Measurements from ENCODE around the gene PIK3AP1.
A peak's percentile ranks its signal among the peaks of the same experiment; 100 is the strongest.
"Not testable (repeated sequence)": the region's sequence is repeated elsewhere in the genome, so short reads cannot be mapped to it uniquely, and the experiment has no call there.

PIK3AP1 gene

DNA sequence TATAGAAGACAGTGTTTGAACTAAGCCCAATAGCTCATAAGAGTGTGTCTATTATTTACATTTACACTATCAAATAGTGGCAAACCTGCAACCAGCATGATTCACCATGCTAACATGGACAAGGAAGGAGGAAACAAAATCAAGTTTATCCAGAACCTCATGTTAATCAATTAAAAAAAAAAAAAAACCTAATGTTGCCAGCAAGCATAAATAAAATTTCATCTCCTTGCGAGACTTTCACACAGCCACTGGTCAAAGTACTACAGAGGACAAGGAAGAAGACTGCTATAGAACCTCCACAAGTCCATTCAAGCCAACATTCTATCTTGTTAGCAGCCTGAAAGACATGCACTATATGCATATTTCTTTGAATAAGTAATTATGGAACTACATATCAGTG is 143.2 kb downstream of the PIK3AP1 start:
- DNase-seq (ENCODE audit: low spot score) = no peak

DNA sequence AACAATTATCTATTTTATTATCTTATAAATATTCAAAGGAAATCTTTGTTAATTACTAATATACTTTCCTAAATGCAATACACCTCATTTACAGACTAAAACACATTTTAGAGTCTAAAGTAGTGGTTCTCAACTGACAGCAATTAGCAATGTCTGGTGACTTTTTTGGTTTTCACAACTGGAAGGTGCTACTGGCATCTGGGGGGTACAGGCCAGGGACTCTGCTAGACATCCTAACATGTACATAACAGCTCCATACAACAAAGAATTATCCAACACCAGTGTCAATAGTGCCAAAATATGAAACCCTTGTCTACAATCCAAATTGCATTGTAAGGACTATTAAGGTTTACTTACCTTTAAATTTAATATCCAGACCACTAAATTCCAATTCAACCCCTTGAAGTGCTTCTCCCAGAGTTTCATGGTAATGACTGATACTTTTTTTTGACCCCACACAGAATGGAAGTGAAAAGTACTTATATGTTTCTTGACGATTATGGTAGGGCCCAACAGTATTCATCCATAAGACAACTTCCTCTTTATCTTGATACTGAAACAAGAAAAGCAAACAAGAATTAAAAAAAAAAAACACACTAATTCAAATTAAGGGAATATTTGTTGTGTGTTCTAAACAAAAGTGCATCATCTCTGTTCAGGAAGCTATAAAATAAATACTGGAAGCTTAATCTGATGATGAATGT is 143.9 kb downstream of the PIK3AP1 start:
- DNase-seq (ENCODE audit: low spot score) = no peak

DNA sequence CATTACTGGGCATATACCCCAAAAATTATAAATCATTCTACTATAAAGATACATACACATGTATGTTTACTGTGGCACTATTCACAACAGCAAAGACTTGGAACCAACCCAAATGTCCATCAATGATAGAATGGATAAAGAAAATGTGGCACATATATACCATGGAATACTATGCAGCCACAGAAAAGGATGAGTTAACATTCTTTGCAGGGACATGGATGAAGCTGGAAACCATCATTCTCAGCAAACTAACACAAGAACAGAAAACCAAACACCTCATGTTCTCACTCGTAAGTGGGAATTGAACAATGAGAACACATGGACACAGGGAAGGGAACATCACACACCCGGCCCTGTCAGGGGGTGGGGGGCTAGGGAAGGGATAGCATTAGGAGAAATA is 145.8 kb downstream of the PIK3AP1 start:
- DNase-seq (ENCODE audit: low spot score) = not testable (repeated sequence)

DNA sequence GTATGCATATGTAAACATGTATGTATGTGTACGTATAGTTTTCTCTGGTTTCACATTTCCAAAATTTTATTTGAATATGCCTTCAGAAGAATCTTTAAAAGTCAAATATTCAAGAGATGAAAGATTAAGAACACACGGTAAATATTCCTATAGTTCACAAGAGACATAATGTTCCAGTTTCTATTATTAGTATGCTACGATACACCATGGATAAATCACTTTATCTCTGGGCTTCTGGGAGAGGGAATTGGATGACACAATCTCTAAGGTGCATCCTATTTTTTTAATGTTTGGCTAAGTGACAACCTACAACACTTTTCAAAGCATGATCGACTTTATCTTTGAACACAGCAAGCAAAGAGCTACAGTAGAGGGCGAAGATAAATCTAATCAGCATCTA is 147.3 kb downstream of the PIK3AP1 start:
- DNase-seq (ENCODE audit: low spot score) = no peak

DNA sequence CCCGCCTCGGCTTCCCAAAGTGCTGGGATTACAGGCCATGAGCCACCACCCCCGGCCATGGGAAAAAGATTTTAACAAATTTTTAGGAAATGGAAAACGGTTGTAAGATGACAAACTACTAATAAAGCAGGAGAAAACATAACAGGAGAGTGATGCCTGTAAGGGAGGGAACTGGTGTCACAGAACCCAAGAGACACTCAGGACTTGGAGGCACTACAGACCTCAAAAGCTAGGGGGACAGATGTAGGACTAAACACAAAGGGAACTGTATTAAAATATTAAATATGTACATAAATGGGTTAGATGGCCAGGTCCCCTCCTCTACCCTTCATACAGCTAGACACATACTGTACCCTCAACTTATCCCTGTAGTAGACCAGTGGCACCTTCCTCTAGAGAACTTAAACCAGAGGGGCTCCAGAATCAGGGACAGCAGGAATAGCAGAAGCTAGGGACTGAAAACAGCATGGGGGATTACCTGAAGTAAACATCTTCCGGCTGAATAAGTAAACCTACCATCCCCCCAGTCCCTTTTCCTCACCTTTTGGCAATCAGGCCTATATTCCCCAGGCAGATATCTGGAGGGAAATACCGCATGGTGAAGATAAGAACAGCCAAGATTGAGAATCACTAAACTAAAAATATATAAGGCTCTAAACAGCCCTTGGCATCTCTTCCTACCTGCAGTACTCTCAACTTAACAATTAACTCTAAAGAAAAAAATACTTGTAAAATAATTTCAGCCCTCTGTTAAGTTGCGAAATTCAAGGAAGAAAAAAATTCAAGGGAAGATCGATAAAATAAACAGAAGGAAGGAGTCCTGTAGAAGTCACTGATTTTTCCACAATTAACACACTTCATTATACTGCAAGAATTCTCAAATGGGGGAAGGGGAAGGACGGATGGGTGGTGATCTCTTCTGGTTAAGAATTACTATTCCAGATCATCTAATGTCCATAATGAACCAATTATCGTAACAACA is 149.0 kb downstream of the PIK3AP1 start:
- DNase-seq (ENCODE audit: low spot score) = no peak

DNA sequence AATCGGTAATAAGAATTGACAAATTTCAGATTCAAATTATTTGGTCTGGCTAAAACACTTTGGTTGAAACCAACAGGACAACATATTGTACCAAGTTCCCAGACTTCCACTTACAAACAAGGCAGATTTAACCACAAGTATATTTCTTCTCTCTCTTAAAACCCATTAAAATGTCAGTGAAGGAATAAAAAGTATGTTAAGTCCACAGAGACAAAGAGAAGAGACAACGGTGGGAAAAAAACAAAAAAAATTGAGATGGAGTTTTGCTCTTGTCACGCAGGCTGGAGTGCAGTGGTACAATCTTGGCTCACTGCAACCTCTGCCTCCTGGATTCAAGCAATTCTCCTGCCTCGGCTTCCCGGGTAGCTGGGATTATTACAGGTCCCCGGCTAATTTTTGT is 149.8 kb downstream of the PIK3AP1 start:
- DNase-seq (ENCODE audit: low spot score) = no peak

DNA sequence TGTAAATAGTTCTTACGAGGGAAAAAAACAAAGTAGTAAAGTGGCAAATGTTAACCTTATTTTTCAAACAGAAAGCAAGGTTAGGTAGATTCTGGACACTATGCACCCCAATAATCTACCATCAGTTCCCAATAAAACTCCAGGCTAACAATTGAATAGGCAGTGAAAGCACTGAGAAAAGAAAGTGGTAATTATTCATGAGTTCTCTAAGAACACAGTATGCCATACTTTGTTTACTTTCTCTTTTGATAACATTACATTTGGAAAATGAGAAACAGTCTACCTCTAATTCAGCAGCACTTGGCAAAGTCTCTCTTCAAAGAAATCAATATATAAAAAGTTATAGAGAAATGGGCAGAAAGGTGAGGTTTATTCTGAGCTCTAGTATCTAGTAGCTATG is 151.9 kb downstream of the PIK3AP1 start:
- DNase-seq (ENCODE audit: low spot score) = no peak

DNA sequence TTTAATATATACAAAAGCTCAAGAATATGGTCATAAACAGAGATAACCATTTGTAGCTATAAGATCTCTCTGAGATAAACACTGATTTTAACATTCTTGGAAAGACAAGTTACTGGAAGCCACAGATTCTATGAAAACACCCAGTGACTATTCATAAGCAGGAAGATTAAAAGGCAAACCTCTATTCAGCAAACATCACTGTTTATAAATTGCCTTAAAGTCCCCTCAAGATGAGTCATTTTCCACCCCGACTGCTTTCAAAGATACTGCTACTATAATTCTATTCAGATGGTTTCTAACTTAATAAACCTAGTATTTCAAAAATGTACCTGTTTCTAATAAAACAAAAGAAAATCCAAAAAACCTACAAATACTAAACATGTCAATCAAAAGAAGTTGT is 154.5 kb downstream of the PIK3AP1 start:
- DNase-seq (ENCODE audit: low spot score) = peak; percentile 50

DNA sequence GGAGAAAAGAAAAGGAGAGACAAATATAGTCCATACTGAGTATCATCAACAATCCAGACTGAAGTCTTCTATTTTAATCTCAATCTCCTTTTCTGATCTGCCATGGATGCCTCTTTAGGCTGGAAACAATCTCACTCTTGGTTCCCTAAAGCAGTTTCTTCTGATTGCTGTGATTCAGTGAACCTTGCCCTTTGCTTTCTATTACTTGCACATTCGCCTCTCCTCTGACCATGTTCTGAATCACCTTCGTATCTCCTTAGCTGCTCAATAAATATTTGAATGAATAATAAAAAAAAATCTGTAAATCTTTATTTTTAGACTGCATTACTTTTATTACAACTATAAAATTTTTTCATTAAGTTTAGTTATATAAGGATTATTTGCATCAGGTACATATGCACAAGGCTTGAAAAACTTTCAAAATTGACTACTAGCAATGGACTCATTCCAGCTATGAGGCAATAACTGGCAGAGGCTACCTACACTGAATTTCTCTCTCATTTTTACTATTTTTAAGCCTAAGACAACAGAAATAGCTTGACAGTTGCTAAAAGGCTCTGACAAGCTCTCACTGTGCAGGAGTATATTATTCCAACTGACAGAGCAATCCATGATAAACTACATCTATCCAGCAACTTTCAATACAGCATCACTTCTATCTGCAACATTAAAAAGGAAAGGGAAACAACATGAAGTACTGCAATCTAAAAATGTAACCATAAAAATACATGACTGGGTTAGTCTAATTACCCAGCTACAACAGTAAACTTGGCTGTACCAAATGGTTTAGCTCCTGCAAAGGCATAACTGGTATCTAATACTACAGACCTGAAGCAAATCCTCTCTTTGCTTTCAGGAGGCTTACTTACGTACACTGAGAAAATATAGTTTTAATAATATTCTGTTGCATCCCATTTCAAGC is 159.1 kb downstream of the PIK3AP1 start:
- no peak for DNase-seq (ENCODE audit: low spot score)

DNA sequence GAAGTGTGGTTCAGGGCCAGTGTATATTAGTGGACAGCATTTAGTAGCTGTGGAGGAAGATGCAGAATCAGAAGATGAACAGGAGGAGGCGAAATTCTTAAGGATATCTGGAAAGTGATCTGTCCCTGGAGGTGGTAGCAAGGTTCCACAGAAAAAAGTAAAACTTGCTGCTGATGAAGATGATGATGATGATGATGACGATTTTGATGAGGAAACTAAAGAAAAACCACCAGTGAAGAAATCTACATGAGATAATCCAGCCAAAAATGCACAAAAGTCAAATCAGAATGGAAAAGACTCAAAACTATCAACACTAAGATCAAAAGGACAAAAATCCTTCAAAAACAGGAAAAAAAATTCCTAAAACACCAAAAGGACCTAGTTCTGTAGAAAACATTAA is 159.8 kb downstream of the PIK3AP1 start:
- no peak for DNase-seq (ENCODE audit: low spot score)

DNA sequence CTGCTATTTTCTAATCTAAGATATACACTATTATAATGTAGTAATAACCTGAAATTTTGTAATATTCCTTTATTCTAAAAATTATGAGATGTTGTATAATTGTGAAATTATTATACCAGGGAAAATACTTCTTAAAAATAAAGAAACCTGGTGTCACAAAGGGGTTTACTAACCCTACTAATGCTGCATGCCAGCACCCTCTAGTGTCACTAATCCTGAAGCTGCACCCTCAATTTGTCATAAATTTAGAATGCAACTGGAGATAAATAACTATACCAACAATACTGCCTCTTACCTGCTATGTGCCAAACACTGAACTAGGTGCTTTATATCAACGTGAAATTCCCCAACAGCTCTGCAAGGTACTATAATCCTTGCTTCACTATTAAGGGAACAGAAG is 164.3 kb downstream of the PIK3AP1 start:
- DNase-seq (ENCODE audit: low spot score) = no peak

DNA sequence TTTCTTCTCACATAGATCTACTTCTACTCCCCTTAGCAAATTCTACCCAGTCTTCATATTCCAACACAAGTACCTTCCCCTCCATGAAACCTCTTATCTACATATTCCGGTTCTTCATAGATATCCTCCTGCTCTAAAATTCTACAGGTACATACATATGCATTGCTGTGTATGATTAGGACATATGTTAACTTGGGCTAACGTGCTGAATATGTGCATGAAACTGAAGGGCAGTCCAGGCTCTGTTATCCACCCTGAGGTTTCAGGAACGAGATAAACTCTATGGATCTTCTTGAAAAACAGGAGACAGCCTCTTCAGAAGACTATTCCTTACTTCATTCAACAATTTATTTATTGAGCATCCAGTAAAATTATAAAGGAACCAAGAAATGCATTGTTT is 165.0 kb downstream of the PIK3AP1 start:
- no peak for DNase-seq (ENCODE audit: low spot score)

DNA sequence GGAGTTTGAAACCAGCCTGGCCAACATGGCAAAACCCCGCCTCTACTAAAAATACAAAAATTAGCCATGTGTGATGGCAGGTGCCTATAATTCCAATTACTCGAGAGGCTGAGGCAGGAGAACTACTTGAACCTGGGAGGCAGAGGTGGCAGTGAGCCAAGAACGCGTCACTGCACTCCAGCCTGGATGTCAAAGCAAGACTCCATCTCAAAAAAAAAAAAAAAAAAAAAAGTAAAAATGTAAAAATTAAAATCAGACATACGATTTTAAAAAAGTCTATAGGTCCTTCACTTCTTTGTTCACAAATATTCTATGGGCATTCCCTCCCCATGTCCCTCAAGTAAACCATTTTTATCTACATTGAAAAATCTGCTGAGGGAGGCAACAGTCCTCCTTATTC is 171.7 kb downstream of the PIK3AP1 start:
- DNase-seq (ENCODE audit: low spot score) = no peak

DNA sequence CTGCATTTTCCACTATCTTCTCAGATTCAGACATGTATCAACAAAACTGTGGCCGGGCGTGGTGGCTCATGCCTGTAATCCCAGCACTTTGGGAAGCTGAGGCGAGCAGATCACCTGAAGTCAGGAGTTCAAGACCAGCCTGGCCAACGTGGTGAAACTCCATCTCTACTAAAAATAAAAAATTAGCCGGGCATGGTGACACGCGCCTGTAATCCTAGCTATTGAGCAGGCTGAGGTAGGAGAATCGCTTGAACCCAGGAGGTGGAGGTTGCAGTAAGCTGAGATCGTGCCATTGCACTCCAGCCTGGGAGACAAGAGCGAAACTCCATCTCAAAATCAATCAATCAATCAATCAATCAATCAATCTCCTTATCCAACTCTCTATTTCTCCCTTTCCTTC is 174.8 kb downstream of the PIK3AP1 start:
- DNase-seq (ENCODE audit: low spot score) = not testable (repeated sequence)

Measured in hepatic stellate cell (primary cell).